ENCODE measurements around the gene GRIP2. TPM values are rescaled to one million over a fixed set of nuclear protein-coding genes. Genes with fewer than 3 reads are reported as not detected.

GRIP2 gene
- total RNA-seq, 1 experiment from 2014 or later, result 4.5 TPM

- Mint-ChIP-seq H3K27me3 (ENCODE audit: insufficient read depth, unreplicated experiment) (peaks cover 4% of the 10 kb centered on the region), H3K36me3 (ENCODE audit: insufficient read depth, unreplicated experiment) (peaks cover 6% of the 10 kb centered on the region), H3K9me3 (ENCODE audit: unreplicated experiment) (no peaks in the 10 kb centered on the region), H3K27ac (ENCODE audit: unreplicated experiment) (no peak overlapping the region), H3K4me3 (ENCODE audit: unreplicated experiment) (no peak overlapping the region), H3K4me1 (ENCODE audit: low read depth, unreplicated experiment) (no peaks in the 10 kb centered on the region)
- intact Hi-C loops (cut with micrococcal nuclease; ENCODE audit: unreplicated experiment), result no loop called here
- no peak for TF ChIP-seq CTCF (IDR thresholded peaks at IDR 0.05; ENCODE audit: insufficient read depth in 1 of 2, low read depth in 1 of 2, low read length in 1 of 2, severe bottlenecking in 1 of 2, unreplicated experiment in 1 of 2)
- DNase-seq, result no peak
- no TSS peak for BruUV-seq (replicated peaks)
- no peaks in the 10 kb centered on the region for H3K27me3 ChIP-seq (replicated peaks; ENCODE audit: control insufficient read depth, insufficient read depth, low read length)
- ChIA-PET CTCF (no interaction called here), POLR2A (no interaction called here)
- H3K4me1 ChIP-seq, result no peaks in the 10 kb centered on the region
- H3K9me3 ChIP-seq, result no peaks in the 10 kb centered on the region
- no peak overlapping the region for H3K4me3 ChIP-seq (ENCODE audit: low read depth, low read length)
- no peaks in the 10 kb centered on the region for H3K36me3 ChIP-seq (ENCODE audit: control insufficient read depth, insufficient read depth, low read length)
These were observed 29.9 kb upstream of the GRIP2 start for GRCh38 chr3:14570089-14570488.

- DNase-seq, result no peak
- Histone ChIP-seq H3K4me1 (no peaks in the 10 kb centered on the region), H3K27me3 (replicated peaks; ENCODE audit: control insufficient read depth, insufficient read depth, low read length) (no peaks in the 10 kb centered on the region), H3K9me3 (no peaks in the 10 kb centered on the region), H3K36me3 (ENCODE audit: control insufficient read depth, insufficient read depth, low read length) (no peaks in the 10 kb centered on the region), H3K4me3 (ENCODE audit: low read depth, low read length) (no peak overlapping the region)
- Mint-ChIP-seq H3K4me1 (ENCODE audit: low read depth, unreplicated experiment) (no peaks in the 10 kb centered on the region), H3K27me3 (ENCODE audit: insufficient read depth, unreplicated experiment) (peaks cover 4% of the 10 kb centered on the region), H3K36me3 (ENCODE audit: insufficient read depth, unreplicated experiment) (peaks cover 6% of the 10 kb centered on the region), H3K4me3 (ENCODE audit: unreplicated experiment) (no peak overlapping the region), H3K27ac (ENCODE audit: unreplicated experiment) (no peak overlapping the region), H3K9me3 (ENCODE audit: unreplicated experiment) (no peaks in the 10 kb centered on the region)
- ChIA-PET POLR2A (no interaction called here), CTCF (no interaction called here)
- no TSS peak for BruUV-seq (replicated peaks)
- intact Hi-C loops (cut with micrococcal nuclease; ENCODE audit: unreplicated experiment), result no loop called here
- TF ChIP-seq CTCF (IDR thresholded peaks at IDR 0.05; ENCODE audit: insufficient read depth in 1 of 2, low read depth in 1 of 2, low read length in 1 of 2, severe bottlenecking in 1 of 2, unreplicated experiment in 1 of 2), result no peak
These were observed 29.4 kb upstream of the GRIP2 start for GRCh38 chr3:14569474-14570000.

- no peaks in the 10 kb centered on the region for H3K27me3 ChIP-seq (replicated peaks; ENCODE audit: control insufficient read depth, insufficient read depth, low read length)
- CTCF ChIA-PET, result no interaction called here
- no peak for DNase-seq
- Mint-ChIP-seq H3K27ac (ENCODE audit: unreplicated experiment) (no peak overlapping the region), H3K4me1 (ENCODE audit: low read depth, unreplicated experiment) (no peaks in the 10 kb centered on the region), H3K4me3 (ENCODE audit: unreplicated experiment) (no peak overlapping the region), H3K36me3 (ENCODE audit: insufficient read depth, unreplicated experiment) (peaks cover 6% of the 10 kb centered on the region), H3K27me3 (ENCODE audit: insufficient read depth, unreplicated experiment) (peaks cover 4% of the 10 kb centered on the region), H3K9me3 (ENCODE audit: unreplicated experiment) (no peaks in the 10 kb centered on the region)
- TF ChIP-seq CTCF (IDR thresholded peaks at IDR 0.05; ENCODE audit: insufficient read depth in 1 of 2, low read depth in 1 of 2, low read length in 1 of 2, severe bottlenecking in 1 of 2, unreplicated experiment in 1 of 2), result no peak
- no peaks in the 10 kb centered on the region for H3K4me1 ChIP-seq
- no peak overlapping the region for H3K4me3 ChIP-seq (ENCODE audit: low read depth, low read length)
- intact Hi-C loops (cut with micrococcal nuclease; ENCODE audit: unreplicated experiment), result no loop called here
- no TSS peak for BruUV-seq (replicated peaks)
- H3K9me3 ChIP-seq, result no peaks in the 10 kb centered on the region
- POLR2A ChIA-PET, result no interaction called here
- no peaks in the 10 kb centered on the region for H3K36me3 ChIP-seq (ENCODE audit: control insufficient read depth, insufficient read depth, low read length)
These were observed 28.1 kb upstream of the GRIP2 start for GRCh38 chr3:14568269-14568668.
